Chondrocyte (in vitro differentiated cells): ENCODE results near the gene AGXT. TPM values are rescaled to one million over a fixed set of nuclear protein-coding genes. Genes with fewer than 3 reads are reported as not detected.

ENCODE experiments used
- DNase-seq: peaks from one replicate; pipeline ENCODE4 v3.0.0; 2021; ENCODE audit warnings: mixed read lengths, low spot score
- H3K27ac Mint-ChIP-seq: one replicate; pipeline ENCODE4 v1.8.0; 2021; ENCODE audit warnings: mild to moderate bottlenecking, moderate library complexity, mixed read lengths; ENCODE audit not compliant: unreplicated experiment
- H3K27me3 Mint-ChIP-seq: 2 replicates; pipeline ENCODE4 v1.8.0; 2021; ENCODE audit warnings: low read depth, mixed read lengths
- H3K36me3 Mint-ChIP-seq: 2 replicates; pipeline ENCODE4 v1.8.0; 2021; ENCODE audit warnings: low read depth, mixed read lengths
- H3K4me1 Mint-ChIP-seq: 2 replicates; pipeline ENCODE4 v1.8.0; 2021; ENCODE audit warnings: low read depth, mild to moderate bottlenecking, mixed read lengths
- H3K4me3 Mint-ChIP-seq: one replicate; pipeline ENCODE4 v1.8.0; 2021; ENCODE audit warnings: mild to moderate bottlenecking, moderate library complexity, mixed read lengths; ENCODE audit not compliant: unreplicated experiment
- H3K9me3 Mint-ChIP-seq: 2 replicates; pipeline ENCODE4 v1.8.0; 2021; ENCODE audit warnings: low read depth, mixed read lengths
- total RNA-seq: library from RNA; stranded (reverse); gene quantifications from 3 replicates; pipeline ENCODE4 v1.2.1, GENCODE V29; 2021
- TF ChIP-seq, protein P1 (sequence below): fragments of 200-600 bp; sonication (generic); IDR thresholded peaks from 2 replicates; pipeline ENCODE4 v1.5.0; 2021; ENCODE audit warnings: antibody characterized with exemption, mild to moderate bottlenecking, moderate library complexity

AGXT gene
- total RNA-seq, 1 donor from 2014 or later = not detected

GRCh38 chr2:240900141-240900860 is 31.7 kb downstream of the AGXT start:
- no peak overlapping the region for H3K4me3 Mint-ChIP-seq
- no peak for DNase-seq
- no peak overlapping the region for H3K27ac Mint-ChIP-seq
- H3K36me3 Mint-ChIP-seq = peaks cover 2% of the 10 kb centered on the region
- TF ChIP-seq, protein P1, sequence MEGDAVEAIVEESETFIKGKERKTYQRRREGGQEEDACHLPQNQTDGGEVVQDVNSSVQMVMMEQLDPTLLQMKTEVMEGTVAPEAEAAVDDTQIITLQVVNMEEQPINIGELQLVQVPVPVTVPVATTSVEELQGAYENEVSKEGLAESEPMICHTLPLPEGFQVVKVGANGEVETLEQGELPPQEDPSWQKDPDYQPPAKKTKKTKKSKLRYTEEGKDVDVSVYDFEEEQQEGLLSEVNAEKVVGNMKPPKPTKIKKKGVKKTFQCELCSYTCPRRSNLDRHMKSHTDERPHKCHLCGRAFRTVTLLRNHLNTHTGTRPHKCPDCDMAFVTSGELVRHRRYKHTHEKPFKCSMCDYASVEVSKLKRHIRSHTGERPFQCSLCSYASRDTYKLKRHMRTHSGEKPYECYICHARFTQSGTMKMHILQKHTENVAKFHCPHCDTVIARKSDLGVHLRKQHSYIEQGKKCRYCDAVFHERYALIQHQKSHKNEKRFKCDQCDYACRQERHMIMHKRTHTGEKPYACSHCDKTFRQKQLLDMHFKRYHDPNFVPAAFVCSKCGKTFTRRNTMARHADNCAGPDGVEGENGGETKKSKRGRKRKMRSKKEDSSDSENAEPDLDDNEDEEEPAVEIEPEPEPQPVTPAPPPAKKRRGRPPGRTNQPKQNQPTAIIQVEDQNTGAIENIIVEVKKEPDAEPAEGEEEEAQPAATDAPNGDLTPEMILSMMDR = no peak
- no peaks in the 10 kb centered on the region for H3K4me1 Mint-ChIP-seq
- H3K27me3 Mint-ChIP-seq = peaks cover 32% of the 10 kb centered on the region
- peaks cover 6% of the 10 kb centered on the region for H3K9me3 Mint-ChIP-seq

DNA sequence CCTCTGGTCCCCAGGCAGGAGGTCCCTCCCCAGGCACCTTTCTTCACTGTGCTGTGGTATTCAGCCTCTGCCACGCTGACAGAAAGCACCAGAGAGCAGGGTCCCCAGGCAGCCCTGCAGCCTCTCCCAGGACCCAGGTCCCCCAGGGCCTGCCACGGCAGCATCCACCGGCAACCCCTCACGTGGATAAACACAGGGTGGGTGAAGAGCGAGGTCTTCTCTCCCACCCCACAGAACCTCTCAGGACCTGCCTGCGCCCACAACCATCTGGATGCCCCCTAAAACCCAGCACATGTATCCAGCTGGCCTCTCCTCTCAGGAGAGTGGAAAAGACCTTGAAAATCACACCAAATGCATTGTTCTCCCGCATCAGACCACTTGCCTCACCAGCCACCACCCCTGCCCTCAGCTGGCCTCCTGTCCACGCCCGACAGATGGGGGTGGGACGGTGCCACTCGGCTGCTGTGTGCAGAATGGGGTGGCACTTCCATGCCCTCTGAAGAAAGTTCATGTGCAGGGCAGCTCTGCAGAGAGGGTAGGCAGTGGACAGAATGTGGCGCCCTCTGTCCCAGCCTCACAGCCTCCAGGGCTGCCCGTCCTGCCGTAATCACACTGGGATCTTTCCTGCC is 33.5 kb downstream of the AGXT start:
- Mint-ChIP-seq H3K9me3 (peaks cover 6% of the 10 kb centered on the region), H3K27me3 (peaks cover 43% of the 10 kb centered on the region), H3K4me1 (no peaks in the 10 kb centered on the region), H3K4me3 (no peak overlapping the region), H3K36me3 (peaks cover 2% of the 10 kb centered on the region), H3K27ac (no peak overlapping the region)
- TF ChIP-seq, protein P1 = no peak
- no peak for DNase-seq

- no peak overlapping the region for H3K27ac Mint-ChIP-seq
- no peaks in the 10 kb centered on the region for H3K4me1 Mint-ChIP-seq
- peaks cover 2% of the 10 kb centered on the region for H3K36me3 Mint-ChIP-seq
- TF ChIP-seq, protein P1 = no peak
- no peak for DNase-seq
- H3K27me3 Mint-ChIP-seq = peaks cover 45% of the 10 kb centered on the region
- H3K9me3 Mint-ChIP-seq = peaks cover 6% of the 10 kb centered on the region
- no peak overlapping the region for H3K4me3 Mint-ChIP-seq
These were observed 34.0 kb downstream of the AGXT start for GRCh38 chr2:240902615-240903041.

GRCh38 chr2:240903191-240904060 is 34.8 kb downstream of the AGXT start:
- Mint-ChIP-seq H3K9me3 (peaks cover 6% of the 10 kb centered on the region), H3K4me3 (no peak overlapping the region), H3K27ac (no peak overlapping the region), H3K27me3 (peaks cover 45% of the 10 kb centered on the region), H3K36me3 (peaks cover 2% of the 10 kb centered on the region), H3K4me1 (no peaks in the 10 kb centered on the region)
- TF ChIP-seq, protein P1 = no peak
- peak; percentile 76 for DNase-seq
